Trophoblast cell (in vitro differentiated cells and primary cell): Measurements from ENCODE around the gene CCDC192.

Source experiments
- DNase-seq, 2 donors: peaks; one replicate each; pipeline ENCODE4 v3.0.0-alpha.2; 2016
- H2AFZ ChIP-seq: 2 replicates; pipeline ENCODE4 v1.6.1; 2013; ENCODE audit warnings: low read length, moderate library complexity, mild to moderate bottlenecking; ENCODE audit not compliant: insufficient read depth, poor library complexity
- H2AK5ac ChIP-seq: 2 replicates; pipeline ENCODE4 v1.6.1; 2013; ENCODE audit warnings: mild to moderate bottlenecking, low read length
- H2BK120ac ChIP-seq: 2 replicates; pipeline ENCODE4 v1.6.1; 2013; ENCODE audit warnings: low read length, mild to moderate bottlenecking, moderate library complexity; ENCODE audit not compliant: insufficient read depth, poor library complexity
- H2BK12ac ChIP-seq: 2 replicates; pipeline ENCODE4 v1.6.1; 2013; ENCODE audit warnings: mild to moderate bottlenecking, low read length, moderate library complexity
- H2BK5ac ChIP-seq: 2 replicates; pipeline ENCODE4 v1.6.1; 2013; ENCODE audit warnings: low read length, low read depth, moderate library complexity, mild to moderate bottlenecking; ENCODE audit not compliant: poor library complexity
- H3K14ac ChIP-seq: 2 replicates; pipeline ENCODE4 v1.6.1; 2013; ENCODE audit warnings: mild to moderate bottlenecking, low read length
- H3K18ac ChIP-seq: 2 replicates; pipeline ENCODE4 v1.6.1; 2013; ENCODE audit warnings: mild to moderate bottlenecking, low read length
- H3K23ac ChIP-seq: 2 replicates; pipeline ENCODE4 v1.6.1; 2013; ENCODE audit warnings: low read length
- H3K27ac ChIP-seq: 2 replicates; pipeline ENCODE4 v1.5.1; 2013; ENCODE audit warnings: low read depth, mild to moderate bottlenecking, inconsistent platforms, low read length, moderate library complexity
- H3K27me3 ChIP-seq: 2 replicates; pipeline ENCODE4 v1.6.1; 2013; ENCODE audit warnings: inconsistent platforms, mild to moderate bottlenecking, low read length, moderate library complexity; ENCODE audit not compliant: insufficient read depth
- H3K36me3 ChIP-seq, 2 experiments: 1 replicate in 1 of 2; 2 replicates in 1 of 2; pipeline ENCODE4 v1.6.1; 2013; ENCODE audit warnings: low read length in 2 of 2, mild to moderate bottlenecking in 2 of 2, moderate library complexity in 1 of 2; ENCODE audit not compliant: insufficient read depth in 2 of 2, control insufficient read depth in 1 of 2
- H3K4ac ChIP-seq: 2 replicates; pipeline ENCODE4 v1.6.1; 2013; ENCODE audit warnings: low read depth, mild to moderate bottlenecking, low read length, moderate library complexity
- H3K4me1 ChIP-seq, 2 experiments: 1 replicate in 1 of 2; 2 replicates in 1 of 2; pipeline ENCODE4 v1.6.1; 2013; ENCODE audit warnings: low read length in 2 of 2, mild to moderate bottlenecking in 2 of 2, moderate library complexity in 1 of 2; ENCODE audit not compliant: insufficient read depth in 2 of 2, control insufficient read depth in 1 of 2
- H3K4me2 ChIP-seq: 2 replicates; pipeline ENCODE4 v1.6.1; 2013; ENCODE audit warnings: inconsistent platforms, mild to moderate bottlenecking, low read length, moderate library complexity
- H3K4me3 ChIP-seq: 2 replicates; pipeline ENCODE4 v1.5.1; 2013; ENCODE audit warnings: mild to moderate bottlenecking, low read depth, low read length, inconsistent platforms
- H3K79me1 ChIP-seq: one replicate; pipeline ENCODE4 v1.6.1; 2013; ENCODE audit warnings: low read length
- H3K79me2 ChIP-seq: 2 replicates; pipeline ENCODE4 v1.6.1; 2013; ENCODE audit warnings: low read length, mild to moderate bottlenecking; ENCODE audit not compliant: control insufficient read depth, insufficient read depth, poor library complexity
- H3K9ac ChIP-seq: 2 replicates; pipeline ENCODE4 v1.6.1; 2013; ENCODE audit warnings: mild to moderate bottlenecking, low read length
- H3K9me3 ChIP-seq: 2 replicates; pipeline ENCODE4 v1.6.1; 2013; ENCODE audit warnings: low read depth, mild to moderate bottlenecking, control low read depth, inconsistent platforms, low read length; ENCODE audit not compliant: insufficient read depth
- H4K12ac ChIP-seq: 2 replicates; pipeline ENCODE4 v1.6.1; 2013; ENCODE audit warnings: low read depth, mild to moderate bottlenecking, low read length, moderate library complexity
- H4K8ac ChIP-seq: 2 replicates; pipeline ENCODE4 v1.6.1; 2013; ENCODE audit warnings: low read depth, mild to moderate bottlenecking, low read length, moderate library complexity
- H4K91ac ChIP-seq: one replicate; pipeline ENCODE4 v1.6.1; 2013; ENCODE audit warnings: low read depth, mild to moderate bottlenecking, low read length, moderate library complexity
- WGBS: extraction: QIAGEN DNeasy Blood & Tissue Kit; methylation state at CpG from one replicate; pipeline ENCODE4 v1.1.7; 2013; ENCODE audit warnings: missing lambda C conversion rate; ENCODE audit not compliant: insufficient read length, insufficient coverage; ENCODE audit errors: extremely low coverage; 5-methylcytosine and 5-hydroxymethylcytosine counted together

CCDC192 gene

GRCh38 chr5:127694518-127695171 is 8.5 kb upstream of the CCDC192 start:
- DNase-seq: no peak
- no peak overlapping the region for H2BK120ac ChIP-seq
- H2BK5ac ChIP-seq: no peak overlapping the region
- no peak overlapping the region for H3K9ac ChIP-seq
- no peaks in the 10 kb centered on the region for H3K79me2 ChIP-seq
- no CpG with 5 or more reads among the region's 1 CpG for WGBS
- H3K4me1 ChIP-seq: no peaks in the 10 kb centered on the region
- no peak overlapping the region for H4K91ac ChIP-seq
- no peaks in the 10 kb centered on the region for H3K79me1 ChIP-seq
- no peak overlapping the region for H3K14ac ChIP-seq
- no peak overlapping the region for H3K23ac ChIP-seq
- no peaks in the 10 kb centered on the region for H3K9me3 ChIP-seq
- H2BK12ac ChIP-seq: no peak overlapping the region
- no peak overlapping the region for H3K4me3 ChIP-seq
- H3K4me2 ChIP-seq: no peak overlapping the region
- H2AK5ac ChIP-seq: no peak overlapping the region
- no peak overlapping the region for H3K27ac ChIP-seq
- H3K4ac ChIP-seq: no peak overlapping the region
- no peak overlapping the region for H4K12ac ChIP-seq
- H4K8ac ChIP-seq: no peak overlapping the region
- H3K18ac ChIP-seq: no peak overlapping the region
- H2AFZ ChIP-seq: no peak overlapping the region
- H3K36me3 ChIP-seq: no peaks in the 10 kb centered on the region
- H3K27me3 ChIP-seq: no peaks in the 10 kb centered on the region

DNA sequence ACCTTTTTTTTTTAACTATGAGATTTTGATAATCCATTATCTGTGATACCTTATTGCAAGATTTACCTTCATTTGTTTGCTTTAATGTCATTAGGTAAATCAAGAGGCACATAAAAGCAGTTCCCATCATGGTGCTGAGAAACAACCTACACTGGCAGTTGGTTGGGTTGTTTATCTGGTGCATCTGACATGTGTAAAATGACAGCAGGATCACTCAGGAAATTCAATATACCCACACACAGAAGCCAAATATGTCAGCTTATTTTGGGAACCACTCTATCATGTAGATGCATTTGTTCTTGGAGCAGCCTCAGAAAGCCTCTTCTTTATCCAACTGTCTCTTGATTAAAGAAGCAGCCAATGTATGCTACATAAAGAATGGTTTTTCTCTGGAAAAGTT is 7.8 kb upstream of the CCDC192 start:
- Histone ChIP-seq H3K4me3 (no peak overlapping the region), H3K9me3 (no peaks in the 10 kb centered on the region), H3K27ac (no peak overlapping the region), H3K4me1 (peaks cover 2% of the 10 kb centered on the region in 2 experiments), H4K12ac (no peak overlapping the region), H3K14ac (no peak overlapping the region), H3K79me1 (no peaks in the 10 kb centered on the region), H3K36me3 (no peaks in the 10 kb centered on the region), H3K4me2 (no peak overlapping the region), H3K4ac (no peak overlapping the region), H2BK5ac (no peak overlapping the region), H3K18ac (no peak overlapping the region), H4K8ac (no peak overlapping the region), H3K9ac (no peak overlapping the region), H4K91ac (no peak overlapping the region), H3K79me2 (no peaks in the 10 kb centered on the region), H2BK120ac (no peak overlapping the region), H3K23ac (no peak overlapping the region), H2AFZ (no peak overlapping the region), H3K27me3 (no peaks in the 10 kb centered on the region), H2AK5ac (no peak overlapping the region), H2BK12ac (no peak overlapping the region)
- DNase-seq: no peak

DNA sequence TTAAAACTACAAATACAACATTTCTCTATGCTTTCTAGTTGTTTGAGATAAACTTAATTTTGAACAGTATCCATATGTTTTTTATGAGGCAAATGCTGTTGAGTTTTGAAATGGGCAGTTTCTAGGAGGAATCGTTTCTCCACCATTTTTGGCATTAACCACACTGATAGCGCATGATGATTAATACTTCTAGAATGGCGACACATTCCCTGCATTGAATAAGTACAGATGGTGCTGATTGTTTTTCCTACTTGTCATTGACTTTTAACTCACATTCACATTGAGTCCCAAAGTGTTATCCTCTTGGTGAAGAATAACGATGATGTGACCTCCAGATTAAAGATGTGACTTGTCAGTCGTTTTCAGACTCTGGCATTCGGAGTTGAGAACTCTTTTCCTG is 6.5 kb upstream of the CCDC192 start:
- Histone ChIP-seq H3K27ac (no peak overlapping the region), H3K23ac (no peak overlapping the region), H3K36me3 (no peaks in the 10 kb centered on the region), H3K4me1 (peaks cover 3 to 4% of the 10 kb centered on the region in 2 experiments), H4K8ac (no peak overlapping the region), H2AK5ac (no peak overlapping the region), H2AFZ (no peak overlapping the region), H3K9me3 (no peaks in the 10 kb centered on the region), H4K91ac (no peak overlapping the region), H3K14ac (no peak overlapping the region), H2BK120ac (no peak overlapping the region), H3K79me1 (no peaks in the 10 kb centered on the region), H3K4me3 (no peak overlapping the region), H3K4me2 (no peak overlapping the region), H3K79me2 (no peaks in the 10 kb centered on the region), H3K18ac (no peak overlapping the region), H4K12ac (no peak overlapping the region), H3K9ac (no peak overlapping the region), H3K27me3 (no peaks in the 10 kb centered on the region), H3K4ac (no peak overlapping the region), H2BK5ac (no peak overlapping the region), H2BK12ac (no peak overlapping the region)
- no CpG with 5 or more reads among the region's 6 CpGs for WGBS
- DNase-seq: peak; percentile 42 to 81

GRCh38 chr5:127697894-127698600 is 5.1 kb upstream of the CCDC192 start:
- H3K14ac ChIP-seq: no peak overlapping the region
- no peak overlapping the region for H4K8ac ChIP-seq
- H3K79me1 ChIP-seq: no peaks in the 10 kb centered on the region
- no peaks in the 10 kb centered on the region for H3K9me3 ChIP-seq
- no peak overlapping the region for H3K18ac ChIP-seq
- H3K27me3 ChIP-seq: no peaks in the 10 kb centered on the region
- H3K79me2 ChIP-seq: no peaks in the 10 kb centered on the region
- no peak overlapping the region for H3K27ac ChIP-seq
- no CpG with 5 or more reads among the region's 2 CpGs for WGBS
- H3K4me3 ChIP-seq: no peak overlapping the region
- no peak overlapping the region for H4K91ac ChIP-seq
- no peak overlapping the region for H2BK120ac ChIP-seq
- H3K4ac ChIP-seq: no peak overlapping the region
- no peak overlapping the region for H2BK5ac ChIP-seq
- H3K4me1 ChIP-seq: peaks cover 4 to 5% of the 10 kb centered on the region in 2 experiments
- no peak overlapping the region for H3K9ac ChIP-seq
- H3K23ac ChIP-seq: no peak overlapping the region
- H3K4me2 ChIP-seq: no peak overlapping the region
- peak in 1 of 2 donors; percentile 35 for DNase-seq
- no peak overlapping the region for H2AK5ac ChIP-seq
- H2BK12ac ChIP-seq: no peak overlapping the region
- H3K36me3 ChIP-seq: no peaks in the 10 kb centered on the region
- no peak overlapping the region for H2AFZ ChIP-seq
- H4K12ac ChIP-seq: no peak overlapping the region
